Activated B cell treated with CpG ODN at 0.5 μM for 24 hours (primary cell): ENCODE measurements around the gene MAST2. TPM values are rescaled to one million over a fixed set of nuclear protein-coding genes. Genes with fewer than 3 reads are reported as not detected.

Experiments
- ATAC-seq: fragments of 200-7000 bp; cut with Tn5 transposase; one replicate; pipeline ENCODE4 v1.10.0; 2021; ENCODE audit warnings: low read depth, mild to moderate bottlenecking, moderate library complexity
- CTCF ChIA-PET: fragments of 350-600 bp; sonication (Branson Sonifier 250); formaldehyde crosslinking; loops from one replicate; lab custom pipeline; 2021; ENCODE audit warnings: antibody characterized with exemption; lab: Charles Lee
- POLR2A ChIA-PET: fragments of 350-600 bp; sonication (Branson Sonifier 250); formaldehyde crosslinking; loops from one replicate; lab custom pipeline; 2021; ENCODE audit warnings: antibody characterized with exemption; lab: Charles Lee
- DNase-seq: peaks from one replicate; pipeline ENCODE4 v3.0.0; 2022
- H3K27ac Mint-ChIP-seq: one replicate; pipeline ENCODE4 v1.8.0; 2020; ENCODE audit warnings: mixed read lengths
- H3K27me3 Mint-ChIP-seq: one replicate; pipeline ENCODE4 v1.8.0; 2021; ENCODE audit warnings: mixed read lengths
- H3K36me3 Mint-ChIP-seq: one replicate; pipeline ENCODE4 v1.8.0; 2021; ENCODE audit warnings: low read depth, mixed read lengths
- H3K4me1 Mint-ChIP-seq: one replicate; pipeline ENCODE4 v1.8.0; 2021; ENCODE audit warnings: mixed read lengths
- H3K4me3 Mint-ChIP-seq: one replicate; pipeline ENCODE4 v1.8.0; 2020; ENCODE audit warnings: mild to moderate bottlenecking, mixed read lengths
- H3K9me3 Mint-ChIP-seq: one replicate; pipeline ENCODE4 v1.8.0; 2020; ENCODE audit warnings: mixed read lengths
- CTCF ChIP-seq: fragments of 200-600 bp; IDR thresholded peaks from one replicate; pipeline ENCODE4 v1.8.0; 2022; ENCODE audit warnings: antibody characterized with exemption, mild to moderate bottlenecking
- intact Hi-C: fragments of 100-400 bp; cut with micrococcal nuclease; formaldehyde crosslinking; loops from one replicate; pipeline ENCODE4 v1.15.1; 2024
- total RNA-seq: library from RNA; stranded (reverse); gene quantifications from 2 replicates; pipeline ENCODE4 v1.2.3, GENCODE V29; 2022

The MAST2 gene
- total RNA-seq, 1 donor from 2014 or later = 20.9 TPM

GRCh38 chr1:46039571-46040052 lies 236.2 kb downstream of the MAST2 start:
- ATAC-seq (no peak), DNase-seq (no peak)
- POLR2A ChIA-PET = no interaction called here
- Mint-ChIP-seq H3K27ac (no peak overlapping the region), H3K4me1 (peaks cover 36% of the 10 kb centered on the region), H3K27me3 (no peaks in the 10 kb centered on the region), H3K9me3 (no peaks in the 10 kb centered on the region), H3K4me3 (no peak overlapping the region), H3K36me3 (no peaks in the 10 kb centered on the region)
- CTCF ChIA-PET = interaction anchor here (2.3 to 8.9 kb wide), 2 partner anchors 142 to 184 kb away, joined by 10 to 85 read pairs; no protein-coding TSS in a partner anchor
- intact Hi-C loops = no loop called here
- no peak for TF ChIP-seq CTCF

GRCh38 chr1:46041551-46041950 lies 238.1 kb downstream of the MAST2 start:
- Mint-ChIP-seq H3K9me3 (no peaks in the 10 kb centered on the region), H3K4me1 (peaks cover 39% of the 10 kb centered on the region), H3K36me3 (no peaks in the 10 kb centered on the region), H3K27me3 (no peaks in the 10 kb centered on the region), H3K27ac (no peak overlapping the region), H3K4me3 (no peak overlapping the region)
- no peak for DNase-seq
- POLR2A ChIA-PET = interaction anchor here (0.6 kb wide), 1 partner anchor 220 kb away, joined by 4 read pairs; no protein-coding TSS in a partner anchor
- intact Hi-C loops = no loop called here
- CTCF ChIA-PET = interaction anchor here (1.5 to 8.9 kb wide), 2 partner anchors 140 to 182 kb away, joined by 4 to 85 read pairs; no protein-coding TSS in a partner anchor
- ATAC-seq = no peak
- TF ChIP-seq CTCF = no peak

- Mint-ChIP-seq H3K4me1 (peaks cover 39% of the 10 kb centered on the region), H3K4me3 (no peak overlapping the region), H3K27me3 (no peaks in the 10 kb centered on the region), H3K36me3 (no peaks in the 10 kb centered on the region), H3K9me3 (no peaks in the 10 kb centered on the region), H3K27ac (no peak overlapping the region)
- DNase-seq (no peak), ATAC-seq (no peak)
- no peak for TF ChIP-seq CTCF
- ChIA-PET POLR2A (interaction anchor here (0.6 kb wide), 2 partner anchors 221 to 550 kb away, joined by 3 to 4 read pairs; no protein-coding TSS in a partner anchor), CTCF (interaction anchor here (1.5 to 8.9 kb wide), 2 partner anchors 140 to 182 kb away, joined by 4 to 85 read pairs; no protein-coding TSS in a partner anchor)
- intact Hi-C loops = loop anchor here (2.0 kb wide), 1 partner anchor 299 kb away; the partner anchor contains the start of gene NSUN4
These were observed 238.6 kb downstream of the MAST2 start for GRCh38 chr1:46041974-46042373.

GRCh38 chr1:46043458-46044017 lies 240.1 kb downstream of the MAST2 start:
- CTCF ChIA-PET = no interaction called here
- DNase-seq = peak; percentile 36
- no peak for TF ChIP-seq CTCF
- H3K36me3 Mint-ChIP-seq = no peaks in the 10 kb centered on the region
- no peaks in the 10 kb centered on the region for H3K9me3 Mint-ChIP-seq
- peaks cover 39% of the 10 kb centered on the region for H3K4me1 Mint-ChIP-seq
- POLR2A ChIA-PET = interaction anchor here (0.6 kb wide), 1 partner anchor 293 kb away, joined by 3 read pairs; the partner anchor contains the start of gene IPP
- no peaks in the 10 kb centered on the region for H3K27me3 Mint-ChIP-seq
- H3K4me3 Mint-ChIP-seq = peak overlapping the region; percentile 56
- intact Hi-C loops = loop anchor here (1.0 to 2.0 kb wide), 3 partner anchors 89 to 297 kb away; partner anchors contain the start of genes LRRC41, NSUN4, PIK3R3 and UQCRH
- peak overlapping the region; percentile 80 for H3K27ac Mint-ChIP-seq
- peak; percentile 100 for ATAC-seq

- intact Hi-C loops = no loop called here
- no peak overlapping the region for H3K27ac Mint-ChIP-seq
These were observed 240.7 kb downstream of the MAST2 start for GRCh38 chr1:46044116-46044515.

More at GRCh38 chr1:46044116-46044515, 240.7 kb downstream of the MAST2 start:
- no peak for ATAC-seq
- POLR2A ChIA-PET = interaction anchor here (0.6 kb wide), 1 partner anchor 294 kb away, joined by 3 read pairs; the partner anchor contains the start of gene IPP
- DNase-seq = no peak
- CTCF ChIA-PET = no interaction called here
- Mint-ChIP-seq H3K4me3 (no peak overlapping the region), H3K36me3 (no peaks in the 10 kb centered on the region), H3K9me3 (no peaks in the 10 kb centered on the region), H3K27me3 (no peaks in the 10 kb centered on the region), H3K4me1 (peaks cover 39% of the 10 kb centered on the region)
- no peak for TF ChIP-seq CTCF
